OCI-LY3 (cell line): ENCODE results near the gene ZFAND6.

Experiments used
- H2AFZ ChIP-seq: fragments of 200-600, 300-600 bp; shearing (Covaris generic); 2 replicates; pipeline ENCODE4 v1.6.0; 2014; ENCODE audit warnings: antibody characterized with exemption, low read depth, low read length
- H3K27ac ChIP-seq: fragments of 200-600, 300-600 bp; sonication (generic); 2 replicates; pipeline ENCODE4 v1.5.1; 2014; ENCODE audit warnings: mild to moderate bottlenecking, low read length, moderate library complexity, mixed read lengths
- H3K27me3 ChIP-seq: fragments of 200-600, 300-600 bp; sonication (generic); 2 replicates; pipeline ENCODE4 v1.6.1; 2014; ENCODE audit warnings: low read depth, low read length, mixed read lengths
- H3K36me3 ChIP-seq: fragments of 200-600, 300-600 bp; sonication (generic); replicated peaks from 2 replicates; pipeline ENCODE3; 2014; ENCODE audit warnings: low read depth, low read length, mixed read lengths
- H3K4me1 ChIP-seq: fragments of 300-600, 200-600 bp; sonication (generic); 2 replicates; pipeline ENCODE4 v1.6.1; 2014; ENCODE audit warnings: low read length, mixed read lengths
- H3K4me2 ChIP-seq: fragments of 200-600, 300-600 bp; sonication (generic); 2 replicates; pipeline ENCODE4 v1.6.1; 2014; ENCODE audit warnings: low read length, mixed read lengths
- H3K4me3 ChIP-seq: fragments of 300-600, 200-600 bp; sonication (generic); 2 replicates; pipeline ENCODE4 v1.5.1; 2014; ENCODE audit warnings: antibody characterized with exemption, mild to moderate bottlenecking, low read length, moderate library complexity
- H3K79me2 ChIP-seq: fragments of 300-600, 200-600 bp; shearing (Covaris generic); 2 replicates; pipeline ENCODE4 v1.6.1; 2014; ENCODE audit warnings: mild to moderate bottlenecking, low read length, mixed read lengths
- H3K9ac ChIP-seq: fragments of 300-600, 200-600 bp; shearing (Covaris generic); 2 replicates; pipeline ENCODE4 v1.6.0; 2014; ENCODE audit warnings: mild to moderate bottlenecking, low read length, moderate library complexity
- H3K9me3 ChIP-seq: fragments of 200-600, 300-600 bp; shearing (Covaris generic); 2 replicates; pipeline ENCODE4 v1.6.1; 2014; ENCODE audit warnings: low read length, mixed read lengths; ENCODE audit not compliant: insufficient read depth
- H4K20me1 ChIP-seq: fragments of 200-600, 300-600 bp; sonication (generic); 2 replicates; pipeline ENCODE4 v1.6.1; 2016; ENCODE audit warnings: low read length, mixed read lengths; ENCODE audit not compliant: insufficient read depth
- EZH2phosphoT487 ChIP-seq: fragments of 200-600 bp; shearing (Covaris generic); IDR thresholded peaks from 2 replicates; pipeline ENCODE4 v1.6.1; 2018; ENCODE audit warnings: antibody characterized with exemption, mixed run types, low read depth
- TF ChIP-seq, protein P1 (sequence below): fragments of 200-600, 300-600 bp; sonication (generic); IDR thresholded peaks from 2 replicates; pipeline ENCODE4 v1.5.1; 2014; ENCODE audit warnings: antibody characterized with exemption, low read length, low read depth

ZFAND6 gene

DNA sequence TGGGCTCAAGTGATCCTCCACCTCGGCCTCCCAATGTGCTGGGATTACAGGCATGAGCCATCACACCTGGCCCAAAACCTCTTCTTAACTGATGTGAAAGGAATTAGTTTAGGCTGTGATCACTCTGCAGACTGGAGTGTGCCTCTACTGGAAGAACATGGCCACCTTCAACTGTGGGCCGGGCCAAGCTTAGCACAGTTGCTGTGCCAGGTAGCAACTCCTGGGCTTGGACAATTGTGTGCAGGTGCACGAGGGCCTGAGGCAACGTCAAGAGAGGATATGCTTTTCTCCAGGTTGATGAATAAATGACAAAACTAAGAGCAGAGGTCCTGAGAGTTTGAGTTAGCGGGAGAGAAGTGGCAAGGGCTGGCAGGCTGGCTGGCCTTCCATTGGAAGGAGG, 99.8 kb downstream of the ZFAND6 start:
- Histone ChIP-seq H2AFZ (no peak overlapping the region), H3K4me3 (no peak overlapping the region), H3K36me3 (peaks cover 3% of the 10 kb centered on the region), H3K9me3 (no peaks in the 10 kb centered on the region), H4K20me1 (no peaks in the 10 kb centered on the region), H3K9ac (no peak overlapping the region), H3K4me2 (no peak overlapping the region), H3K4me1 (peaks cover 28% of the 10 kb centered on the region), H3K79me2 (no peaks in the 10 kb centered on the region), H3K27ac (no peak overlapping the region), H3K27me3 (no peaks in the 10 kb centered on the region)
- TF ChIP-seq EZH2phosphoT487: no peak
- TF ChIP-seq, protein P1, sequence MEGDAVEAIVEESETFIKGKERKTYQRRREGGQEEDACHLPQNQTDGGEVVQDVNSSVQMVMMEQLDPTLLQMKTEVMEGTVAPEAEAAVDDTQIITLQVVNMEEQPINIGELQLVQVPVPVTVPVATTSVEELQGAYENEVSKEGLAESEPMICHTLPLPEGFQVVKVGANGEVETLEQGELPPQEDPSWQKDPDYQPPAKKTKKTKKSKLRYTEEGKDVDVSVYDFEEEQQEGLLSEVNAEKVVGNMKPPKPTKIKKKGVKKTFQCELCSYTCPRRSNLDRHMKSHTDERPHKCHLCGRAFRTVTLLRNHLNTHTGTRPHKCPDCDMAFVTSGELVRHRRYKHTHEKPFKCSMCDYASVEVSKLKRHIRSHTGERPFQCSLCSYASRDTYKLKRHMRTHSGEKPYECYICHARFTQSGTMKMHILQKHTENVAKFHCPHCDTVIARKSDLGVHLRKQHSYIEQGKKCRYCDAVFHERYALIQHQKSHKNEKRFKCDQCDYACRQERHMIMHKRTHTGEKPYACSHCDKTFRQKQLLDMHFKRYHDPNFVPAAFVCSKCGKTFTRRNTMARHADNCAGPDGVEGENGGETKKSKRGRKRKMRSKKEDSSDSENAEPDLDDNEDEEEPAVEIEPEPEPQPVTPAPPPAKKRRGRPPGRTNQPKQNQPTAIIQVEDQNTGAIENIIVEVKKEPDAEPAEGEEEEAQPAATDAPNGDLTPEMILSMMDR: no peak

DNA sequence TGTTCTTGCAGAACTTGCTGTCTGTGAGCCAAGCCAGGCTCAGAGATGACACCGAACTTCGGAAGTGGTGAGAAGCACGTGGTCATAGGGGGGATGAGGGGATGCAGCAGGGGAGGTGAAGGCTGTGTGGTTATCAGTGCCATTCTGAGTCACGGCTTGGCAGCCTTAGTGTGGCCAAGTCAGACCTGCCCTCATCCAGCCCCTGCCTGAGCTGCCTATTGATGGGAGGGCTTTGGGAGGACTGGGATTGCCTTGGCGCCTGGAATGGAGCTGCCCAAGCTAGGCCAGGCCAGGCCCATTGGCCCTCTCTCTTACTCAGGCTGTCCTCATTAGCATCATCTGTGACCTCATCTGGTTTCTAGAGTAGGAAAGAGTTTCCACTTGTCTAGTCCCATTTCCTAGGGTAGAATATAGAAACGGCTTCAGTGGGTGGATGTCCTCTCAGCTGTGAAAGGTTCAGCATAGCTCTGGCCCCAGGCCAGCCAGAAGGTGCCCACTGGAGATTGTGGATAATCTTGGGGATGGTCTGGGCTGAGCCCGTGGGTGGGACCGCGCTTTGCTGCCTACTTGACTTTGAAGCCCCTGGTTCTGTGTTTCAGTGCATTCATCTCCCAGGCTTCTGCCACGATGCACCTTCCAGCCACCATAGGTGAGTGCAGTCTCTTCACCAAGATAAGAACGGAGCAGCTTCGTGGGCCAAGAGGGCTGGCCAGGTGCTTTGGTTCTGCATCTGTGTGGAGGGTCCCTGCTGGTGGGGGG, 100.5 kb downstream of the ZFAND6 start:
- Histone ChIP-seq H3K4me1 (peaks cover 22% of the 10 kb centered on the region), H3K27ac (no peak overlapping the region), H3K27me3 (no peaks in the 10 kb centered on the region), H2AFZ (no peak overlapping the region), H3K36me3 (peaks cover 4% of the 10 kb centered on the region), H4K20me1 (no peaks in the 10 kb centered on the region), H3K9ac (no peak overlapping the region), H3K4me2 (no peak overlapping the region), H3K4me3 (no peak overlapping the region), H3K9me3 (no peaks in the 10 kb centered on the region), H3K79me2 (no peaks in the 10 kb centered on the region)
- TF ChIP-seq EZH2phosphoT487: no peak
- TF ChIP-seq, protein P1: no peak

DNA sequence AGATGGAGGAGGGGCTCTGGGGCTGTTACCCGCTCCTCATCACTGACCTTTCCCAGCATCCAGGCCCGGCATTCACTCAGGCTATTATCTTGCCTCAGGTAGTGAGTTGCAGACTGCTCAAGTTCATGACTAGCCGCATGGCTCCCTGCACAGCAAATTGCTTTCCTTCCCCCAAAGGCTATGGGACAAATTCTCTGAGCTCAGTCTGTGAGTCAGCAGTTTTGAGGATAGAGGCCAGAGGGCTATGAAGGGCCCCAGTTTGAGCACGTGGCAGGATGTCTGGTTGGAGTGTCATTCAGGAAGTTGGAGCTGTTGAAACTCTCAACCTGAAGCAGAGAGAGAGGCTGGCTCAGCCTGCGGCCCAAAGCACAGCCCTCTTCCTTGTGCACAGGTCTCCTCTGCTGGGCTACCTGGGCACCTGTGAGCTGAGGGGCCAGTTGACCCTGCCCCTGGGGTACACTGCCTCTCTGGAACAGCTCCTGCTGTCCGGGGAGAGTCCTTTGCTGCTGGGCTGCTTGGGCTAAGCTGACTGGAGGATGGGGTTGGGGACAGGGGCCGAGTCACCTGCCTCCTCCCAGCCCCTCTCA, 101.2 kb downstream of the ZFAND6 start:
- H3K9ac ChIP-seq: no peak overlapping the region
- H3K4me2 ChIP-seq: no peak overlapping the region
- no peaks in the 10 kb centered on the region for H3K27me3 ChIP-seq
- H3K4me3 ChIP-seq: no peak overlapping the region
- no peaks in the 10 kb centered on the region for H4K20me1 ChIP-seq
- peaks cover 15% of the 10 kb centered on the region for H3K4me1 ChIP-seq
- H3K9me3 ChIP-seq: no peaks in the 10 kb centered on the region
- H3K79me2 ChIP-seq: no peaks in the 10 kb centered on the region
- H2AFZ ChIP-seq: no peak overlapping the region
- no peak for TF ChIP-seq EZH2phosphoT487
- TF ChIP-seq, protein P1: no peak
- no peak overlapping the region for H3K27ac ChIP-seq
- H3K36me3 ChIP-seq: peaks cover 4% of the 10 kb centered on the region

DNA sequence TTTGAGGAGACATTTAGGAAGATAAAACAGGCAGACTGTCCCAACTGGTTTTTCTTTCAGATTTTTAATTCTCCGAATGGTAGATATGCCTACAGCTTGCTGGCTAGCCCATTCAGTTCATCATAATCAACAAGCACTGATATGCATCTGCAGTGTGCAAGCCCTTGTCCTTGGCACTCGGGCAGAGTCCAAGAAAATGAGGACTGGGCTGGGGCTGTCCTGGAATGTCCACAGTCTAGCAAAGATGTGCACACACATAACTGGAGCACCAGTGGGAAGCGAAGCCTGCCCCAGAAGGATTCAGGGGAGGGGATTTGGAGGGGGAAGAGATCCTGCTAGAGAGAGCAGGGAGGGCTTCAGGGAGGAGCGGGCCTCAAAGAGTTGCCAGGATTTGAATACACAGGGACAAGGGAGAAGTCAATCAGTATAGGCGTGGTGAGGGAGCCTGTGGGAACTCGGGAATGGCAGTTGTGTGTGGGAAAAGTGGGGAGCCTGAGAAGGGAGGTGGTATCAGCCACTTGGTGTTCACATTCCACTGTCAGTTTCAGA, 102.1 kb downstream of the ZFAND6 start:
- H3K9me3 ChIP-seq: no peaks in the 10 kb centered on the region
- no peaks in the 10 kb centered on the region for H3K27me3 ChIP-seq
- H3K79me2 ChIP-seq: no peaks in the 10 kb centered on the region
- no peak overlapping the region for H3K4me3 ChIP-seq
- no peaks in the 10 kb centered on the region for H4K20me1 ChIP-seq
- no peak overlapping the region for H3K4me2 ChIP-seq
- peaks cover 10% of the 10 kb centered on the region for H3K4me1 ChIP-seq
- no peak overlapping the region for H3K27ac ChIP-seq
- no peak overlapping the region for H3K9ac ChIP-seq
- H2AFZ ChIP-seq: no peak overlapping the region
- peaks cover 4% of the 10 kb centered on the region for H3K36me3 ChIP-seq
- TF ChIP-seq, protein P1: no peak
- TF ChIP-seq EZH2phosphoT487: no peak
